ENCODE measurements around the gene MT1X.

MT1X gene

GRCh38 chr16:56679818-56680217 lies 2.5 kb upstream of the MT1X start:
- no peak for DNase-seq

- no peak for DNase-seq
These were observed 580 bp downstream of the MT1X start for GRCh38 chr16:56682703-56683397.

DNA sequence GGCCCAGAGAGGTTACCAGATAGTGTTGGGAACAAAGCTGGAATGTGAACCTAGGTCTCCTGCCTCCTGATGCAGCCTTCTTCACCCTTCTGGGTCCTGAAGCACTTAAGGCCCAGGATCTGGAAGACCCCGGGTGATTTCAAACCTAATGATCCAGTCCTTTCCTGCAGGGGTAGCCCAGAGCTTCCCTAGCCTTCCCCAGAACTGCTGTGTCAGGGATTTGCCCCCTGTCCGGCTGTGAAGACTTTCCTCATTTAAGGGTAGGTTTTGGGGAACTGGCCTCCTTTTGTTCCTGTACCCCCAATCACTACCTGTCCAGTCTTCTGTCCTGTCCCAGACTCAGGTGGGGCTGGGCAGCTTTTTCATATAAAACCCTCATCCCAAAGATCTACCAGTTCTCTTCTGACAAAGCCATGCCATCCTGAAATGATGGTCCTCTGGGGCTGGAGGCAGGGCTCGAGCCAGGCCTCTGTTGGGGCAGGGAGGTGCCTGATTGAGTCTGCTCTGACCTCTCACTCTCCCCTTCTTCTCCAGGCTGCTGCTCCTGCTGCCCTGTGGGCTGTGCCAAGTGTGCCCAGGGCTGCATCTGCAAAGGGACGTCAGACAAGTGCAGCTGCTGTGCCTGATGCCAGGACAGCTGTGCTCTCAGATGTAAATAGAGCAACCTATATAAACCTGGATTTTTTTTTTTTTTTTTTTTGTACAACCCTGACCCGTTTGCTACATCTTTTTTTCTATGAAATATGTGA lies 1.3 kb downstream of the MT1X start:
- no peak for DNase-seq

GRCh38 chr16:56684256-56684925 lies 2.1 kb downstream of the MT1X start:
- DNase-seq: no peak

- no peak for DNase-seq
These were observed 2.8 kb downstream of the MT1X start for GRCh38 chr16:56684926-56685590.

- DNase-seq: no peak
These were observed 4.5 kb downstream of the MT1X start for GRCh38 chr16:56686758-56687157.

GRCh38 chr16:56688762-56689161 lies 6.5 kb downstream of the MT1X start:
- DNase-seq: no peak

DNA sequence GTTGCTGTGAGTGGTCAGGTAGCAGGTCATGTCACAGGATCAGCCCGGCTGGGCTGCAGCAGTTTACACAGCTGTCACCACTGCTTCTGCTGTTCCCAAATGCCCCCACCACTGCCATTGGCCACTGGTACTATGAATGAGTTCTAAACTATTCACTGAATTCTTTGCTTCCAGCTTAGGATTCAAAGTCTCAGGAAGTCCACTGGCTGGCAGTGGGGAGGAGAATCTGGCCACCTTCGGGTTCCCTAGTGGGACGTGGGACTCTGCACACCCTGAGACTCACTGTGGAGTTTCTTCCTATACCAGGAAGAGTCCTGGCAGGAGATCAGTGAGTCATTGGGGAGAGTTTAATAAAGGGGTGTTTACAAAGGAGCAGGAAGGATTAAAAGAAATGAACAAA lies 6.9 kb downstream of the MT1X start:
- DNase-seq: no peak

DNA sequence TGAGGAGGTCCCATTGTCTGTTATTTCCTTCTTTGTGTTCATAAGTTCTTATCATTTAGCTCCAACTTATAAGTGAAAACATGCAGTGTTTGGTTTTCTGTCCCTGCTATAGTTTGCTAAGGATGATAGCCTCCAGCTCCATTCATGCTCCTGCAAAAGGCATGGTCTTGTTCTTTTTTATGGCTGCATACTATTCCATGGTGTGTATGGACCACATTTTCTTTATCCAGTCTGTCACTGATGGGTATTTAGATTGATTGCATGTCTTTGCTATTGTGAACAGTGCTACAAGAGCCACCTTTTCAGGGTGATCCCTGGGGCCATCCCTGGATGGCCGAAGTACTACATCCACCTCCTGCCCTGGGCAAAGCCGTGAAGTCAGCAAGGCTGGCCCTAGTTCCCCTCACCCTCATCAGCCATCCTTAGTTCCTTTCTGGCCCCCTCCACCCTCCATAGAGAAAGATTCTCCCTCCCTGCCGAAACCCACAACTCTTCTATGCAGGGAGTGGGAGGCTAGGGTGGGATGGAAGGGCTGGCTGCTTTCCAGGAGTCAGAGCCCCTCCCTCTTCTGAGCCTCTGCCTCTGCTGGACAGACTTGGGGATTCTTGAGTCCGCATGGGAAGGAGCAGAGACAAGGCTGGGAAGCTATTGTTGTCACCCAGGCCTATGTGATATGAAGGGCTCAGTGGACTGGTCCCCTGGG lies 8.3 kb downstream of the MT1X start:
- no peak for DNase-seq

- DNase-seq: peak; percentile 38
These were observed 9.6 kb downstream of the MT1X start for GRCh38 chr16:56691885-56692284.

DNA sequence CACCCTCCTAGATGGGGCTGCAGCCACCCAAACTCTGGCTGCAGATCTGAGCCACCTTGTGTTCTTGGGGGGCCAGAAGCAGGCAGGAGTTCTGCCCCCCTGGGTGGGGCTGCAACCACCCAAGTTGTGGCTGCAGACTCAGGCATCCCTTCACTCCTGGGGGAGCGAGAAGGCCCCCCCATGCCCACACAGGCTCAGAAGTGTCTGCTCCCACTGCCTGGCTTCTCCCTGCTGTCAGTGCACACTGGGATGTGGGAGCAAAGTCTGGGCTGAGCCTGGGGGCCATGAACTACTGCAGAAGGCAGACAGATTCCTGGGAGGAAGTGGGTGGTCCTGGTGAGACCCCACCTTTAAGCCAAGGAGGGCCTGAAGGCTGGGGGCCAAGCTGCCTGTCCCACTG lies 13.0 kb downstream of the MT1X start:
- DNase-seq: no peak

- no peak for DNase-seq
These were observed 15.3 kb downstream of the MT1X start for GRCh38 chr16:56697456-56698155.

GRCh38 chr16:56700195-56700594 lies 17.9 kb downstream of the MT1X start:
- DNase-seq: no peak

- DNase-seq: no peak
These were observed 18.4 kb downstream of the MT1X start for GRCh38 chr16:56700631-56701030.

DNA sequence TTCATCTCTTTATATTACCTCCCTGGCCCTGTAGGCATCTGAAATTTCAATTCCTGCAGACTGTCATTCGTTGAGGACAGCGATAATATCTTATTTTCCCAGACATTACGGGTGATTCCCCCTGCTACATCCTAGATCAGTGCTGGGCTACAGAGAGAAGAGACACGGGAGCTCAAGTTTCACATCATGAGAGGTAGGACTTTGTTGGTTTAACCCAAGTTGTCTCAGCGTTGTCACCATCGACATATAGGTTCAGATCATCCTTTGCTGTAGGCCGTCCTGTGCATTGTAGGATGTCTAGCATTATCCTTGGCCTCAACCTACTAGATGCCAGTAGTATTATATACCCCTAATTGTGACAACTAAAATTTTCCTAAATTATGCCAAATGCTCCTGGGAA lies 19.3 kb downstream of the MT1X start:
- peak; percentile 54 for DNase-seq

DNA sequence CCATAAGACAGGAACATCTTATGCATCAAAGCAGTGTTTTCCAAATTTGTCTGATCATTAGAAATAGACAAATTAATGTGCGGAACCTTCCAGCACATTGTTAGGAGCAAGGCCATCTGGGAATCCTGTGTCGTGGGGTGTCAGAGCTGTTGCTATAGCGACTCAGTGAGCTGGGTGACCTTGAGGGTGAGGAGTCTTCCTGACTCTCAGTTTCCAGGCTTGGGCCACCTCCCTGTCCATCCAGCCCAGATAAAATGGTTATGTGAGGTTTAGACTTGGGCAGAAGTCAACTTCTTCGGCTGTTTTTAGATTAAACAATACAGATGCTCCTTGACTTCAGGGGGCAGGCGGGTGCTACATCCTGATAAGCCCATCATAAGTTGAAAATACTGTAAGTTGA lies 20.6 kb downstream of the MT1X start:
- no peak for DNase-seq

DNA sequence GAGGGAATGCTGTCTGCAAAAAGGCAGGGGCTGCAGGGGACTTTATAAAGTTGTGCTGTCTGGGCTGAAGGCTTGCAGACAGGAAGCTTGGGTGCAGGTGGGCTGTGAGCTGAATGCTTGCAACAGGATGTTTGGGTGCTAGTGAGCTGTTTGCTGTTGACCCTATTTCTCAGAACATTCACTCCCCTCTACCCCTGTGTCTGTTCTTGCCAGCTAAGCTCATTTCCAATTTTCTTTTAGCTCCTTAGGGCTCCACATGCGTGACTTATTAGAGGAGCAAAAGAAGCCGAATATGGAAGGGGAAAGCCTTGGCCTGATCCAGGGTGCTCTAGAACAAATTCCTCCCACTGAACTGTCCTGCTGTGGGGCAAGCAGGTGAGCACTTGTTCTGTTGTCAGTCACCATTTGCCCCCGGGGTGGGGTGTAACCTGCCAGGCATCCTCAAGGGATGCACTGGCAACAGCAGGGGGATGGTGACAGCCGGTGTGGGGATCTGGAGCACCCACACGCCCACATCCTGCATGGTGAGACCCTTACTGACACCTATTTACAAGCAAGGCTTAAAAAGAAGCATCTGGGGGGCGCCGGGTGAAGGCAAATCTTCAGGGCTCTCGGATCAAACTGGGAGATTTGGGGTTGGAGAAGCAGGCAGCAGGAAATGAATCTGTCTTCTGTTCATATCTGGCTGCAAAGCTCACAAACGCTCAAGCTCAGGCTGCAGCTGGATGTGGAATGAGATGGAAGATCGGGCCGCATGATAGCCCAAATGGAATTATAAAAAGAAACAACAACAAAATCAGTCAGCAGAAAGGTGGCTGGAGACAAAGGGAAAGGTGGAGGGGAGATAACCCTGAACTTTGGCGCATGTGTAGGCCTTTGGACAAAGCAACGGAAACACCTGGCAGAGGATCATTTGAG lies 26.5 kb downstream of the MT1X start:
- no peak for DNase-seq

DNA sequence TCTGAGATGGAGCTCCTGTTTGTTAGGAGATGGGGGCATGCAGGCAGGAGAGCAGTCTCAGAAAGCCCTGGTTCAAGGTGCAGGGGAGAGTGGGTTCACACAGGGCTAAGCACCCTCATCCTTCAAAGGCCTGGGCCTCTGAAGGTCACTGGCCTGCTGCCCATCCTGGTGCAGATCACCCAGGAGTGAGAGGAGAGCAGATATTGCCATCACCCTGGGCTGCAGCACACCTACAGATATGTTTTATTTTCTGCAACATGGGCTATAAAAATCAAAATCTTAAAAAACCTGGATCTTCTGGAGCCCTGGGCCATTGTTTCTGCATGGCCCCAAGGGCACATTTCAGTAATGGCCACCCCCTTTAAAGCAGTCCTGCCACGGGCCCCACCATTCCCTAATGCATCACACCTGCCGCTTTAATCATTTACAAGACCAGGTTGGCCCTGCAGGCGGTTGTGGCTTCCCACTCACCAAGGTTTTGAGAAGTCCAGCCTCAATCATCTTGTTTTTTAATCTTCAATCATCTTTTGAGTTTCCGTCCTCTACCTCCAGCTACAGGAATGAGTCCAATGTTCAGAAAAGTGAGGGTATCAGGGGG lies 27.3 kb downstream of the MT1X start:
- no peak for DNase-seq

- no peak for DNase-seq
These were observed 28.0 kb downstream of the MT1X start for GRCh38 chr16:56710181-56710737.

DNA sequence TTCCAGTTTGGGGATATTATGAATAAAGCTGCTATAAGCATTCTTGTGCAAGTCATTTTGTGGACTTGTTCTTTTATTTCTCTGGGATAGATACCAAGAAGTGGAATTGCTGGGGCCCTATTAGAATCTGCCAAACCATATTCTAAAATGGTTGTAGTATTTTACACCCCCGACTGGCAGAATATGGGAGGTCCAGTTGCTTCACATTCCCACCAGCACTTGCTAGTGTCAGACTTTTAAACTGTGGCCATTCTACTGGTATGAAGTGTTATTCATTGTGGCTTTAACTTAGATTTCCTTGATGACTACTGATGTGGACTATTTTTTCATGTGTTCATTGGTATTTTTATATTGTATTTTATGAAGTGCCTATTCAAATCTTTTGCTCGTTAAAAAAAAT lies 29.6 kb downstream of the MT1X start:
- DNase-seq: no peak

All from NCI-H510A treated with DMSO at 0.1 percent for 48 hours (cell line).